ENCODE measurements around the gene CLK2. TPM values are rescaled to one million over a fixed set of nuclear protein-coding genes. Genes with fewer than 3 reads are reported as not detected.
A peak's percentile ranks its signal among the peaks of the same experiment; 100 is the strongest.
"Not testable (repeated sequence)": the region's sequence is repeated elsewhere in the genome, so short reads cannot be mapped to it uniquely, and the experiment has no call there.

Gene CLK2
- total RNA-seq, 2 donors from 2014 or later: 26.9 to 50.7 TPM

- Histone ChIP-seq H3K4me3 (no peak overlapping the region), H3K27ac (no peak overlapping the region), H3K4me1 (ENCODE audit: control insufficient read depth in 1 of 2, low read depth in 2 of 2) (peaks cover 11 to 25% of the 10 kb centered on the region in 2 donors), H3K27me3 (replicated peaks; ENCODE audit: insufficient read depth) (no peaks in the 10 kb centered on the region), H3K9me3 (no peaks in the 10 kb centered on the region), H3K36me3 (peaks cover 4% of the 10 kb centered on the region)
- ATAC-seq (ENCODE audit: insufficient number of reproducible peaks, low FRiP score, low read depth): no peak
- DNase-seq (ENCODE audit: low spot score): no peak
- no peak for TF ChIP-seq CTCF (IDR thresholded peaks at IDR 0.05)
Observed at GRCh38 chr1:155247667-155248553, 25.4 kb downstream of the CLK2 start.

GRCh38 chr1:155246796-155247195, 26.5 kb downstream of the CLK2 start:
- H3K27ac ChIP-seq; H3K36me3 ChIP-seq; H3K9me3 ChIP-seq; DNase-seq (ENCODE audit: low spot score); H3K27me3 ChIP-seq (replicated peaks; ENCODE audit: insufficient read depth); ATAC-seq (ENCODE audit: insufficient number of reproducible peaks, low FRiP score, low read depth); H3K4me3 ChIP-seq: not testable (repeated sequence)
- peaks cover 12 to 32% of the 10 kb centered on the region in 2 donors for H3K4me1 ChIP-seq (ENCODE audit: control insufficient read depth in 1 of 2, low read depth in 2 of 2)

DNA sequence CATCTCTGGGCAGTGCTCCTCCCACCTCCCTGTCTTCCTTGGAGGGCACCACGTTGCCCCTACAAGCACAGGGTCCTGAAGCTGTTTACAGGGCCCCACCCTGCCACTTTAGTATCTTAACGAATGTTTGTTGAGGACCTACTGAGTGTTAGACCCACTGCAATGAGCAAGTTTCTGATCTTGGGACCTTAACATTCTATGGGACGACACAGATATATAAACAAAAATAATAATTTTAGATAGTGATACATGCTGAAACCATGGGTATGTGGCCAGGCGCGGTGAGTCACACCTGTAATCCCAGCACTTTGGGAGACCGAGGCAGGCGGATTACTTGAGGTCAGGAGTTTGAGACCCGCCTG, 28.2 kb downstream of the CLK2 start:
- Histone ChIP-seq H3K27ac (peak overlapping the region; percentile 87 to 90), H3K9me3 (no peaks in the 10 kb centered on the region), H3K4me1 (ENCODE audit: control insufficient read depth in 1 of 2, low read depth in 2 of 2) (peaks cover 16 to 33% of the 10 kb centered on the region in 2 donors), H3K27me3 (replicated peaks; ENCODE audit: insufficient read depth) (no peaks in the 10 kb centered on the region), H3K36me3 (peaks cover 4% of the 10 kb centered on the region), H3K4me3 (peak overlapping the region; percentile 85)
- TF ChIP-seq CTCF (IDR thresholded peaks at IDR 0.05): no peak
- ATAC-seq (ENCODE audit: insufficient number of reproducible peaks, low FRiP score, low read depth): no peak
- DNase-seq (ENCODE audit: low spot score): no peak

GRCh38 chr1:155244368-155245162, 28.7 kb downstream of the CLK2 start:
- Histone ChIP-seq H3K27me3 (replicated peaks; ENCODE audit: insufficient read depth) (no peaks in the 10 kb centered on the region), H3K36me3 (peaks cover 4% of the 10 kb centered on the region), H3K4me3 (peak overlapping the region; percentile 85), H3K4me1 (ENCODE audit: control insufficient read depth in 1 of 2, low read depth in 2 of 2) (peaks cover 16 to 36% of the 10 kb centered on the region in 2 donors), H3K27ac (peak overlapping the region; percentile 87 to 94), H3K9me3 (no peaks in the 10 kb centered on the region)
- TF ChIP-seq CTCF (IDR thresholded peaks at IDR 0.05): peak; percentile 42
- peak; percentile 97 for DNase-seq (ENCODE audit: low spot score)
- ATAC-seq (ENCODE audit: insufficient number of reproducible peaks, low FRiP score, low read depth): peak; percentile 95

DNA sequence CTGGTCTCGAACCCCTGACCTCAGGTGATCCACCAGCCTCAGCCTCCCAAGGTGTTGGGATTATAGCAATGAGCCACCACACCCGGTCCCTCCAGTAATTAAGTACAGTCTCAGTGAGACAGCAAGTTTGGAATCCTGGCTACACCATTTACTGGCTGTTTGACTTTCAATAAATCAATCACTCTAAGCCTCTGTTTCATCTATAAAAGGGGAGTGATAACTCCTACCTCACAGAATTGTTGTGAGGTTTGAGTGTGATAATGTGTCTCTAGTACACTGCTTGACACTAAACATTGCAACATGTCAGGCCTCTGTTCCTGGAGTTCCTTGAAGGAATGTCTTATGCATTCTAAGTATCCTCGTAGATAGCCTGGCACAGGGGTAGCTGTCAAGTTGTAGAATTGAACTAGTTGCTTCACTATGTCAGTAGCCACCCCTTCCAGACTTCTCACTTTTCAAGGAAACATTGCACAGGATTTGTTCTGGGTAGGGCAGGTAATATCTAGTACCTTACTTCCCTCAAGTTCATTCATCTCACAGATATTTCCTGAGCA, 30.4 kb downstream of the CLK2 start:
- Histone ChIP-seq H3K4me3 (peak overlapping the region; percentile 85), H3K27ac (peak overlapping the region; percentile 87 to 94), H3K27me3 (replicated peaks; ENCODE audit: insufficient read depth) (no peaks in the 10 kb centered on the region), H3K36me3 (peaks cover 4% of the 10 kb centered on the region), H3K4me1 (ENCODE audit: control insufficient read depth in 1 of 2, low read depth in 2 of 2) (peaks cover 16 to 37% of the 10 kb centered on the region in 2 donors), H3K9me3 (no peaks in the 10 kb centered on the region)
- TF ChIP-seq CTCF (IDR thresholded peaks at IDR 0.05): no peak
- DNase-seq (ENCODE audit: low spot score) (no peak), ATAC-seq (ENCODE audit: insufficient number of reproducible peaks, low FRiP score, low read depth) (no peak)
